T-helper 2 cell treated with Interferon-gamma antibody and Interleukin-4, amounts not matched to agents 5 μg/mL and 100 μg/mL, for 36 hours (primary cell): ENCODE measurements around the gene COL17A1.

Experiments
- DNase-seq: peaks from one replicate; pipeline ENCODE4 v3.0.0; 2021; ENCODE audit warnings: low spot score
- H3K27ac Mint-ChIP-seq: one replicate; pipeline ENCODE4 v1.8.0; 2021; ENCODE audit warnings: mild to moderate bottlenecking, mixed read lengths
- H3K27me3 Mint-ChIP-seq: one replicate; pipeline ENCODE4 v1.8.0; 2021; ENCODE audit warnings: low read depth, mixed read lengths
- H3K36me3 Mint-ChIP-seq: one replicate; pipeline ENCODE4 v1.8.0; 2021; ENCODE audit warnings: low read depth, mixed read lengths
- H3K4me1 Mint-ChIP-seq: one replicate; pipeline ENCODE4 v1.8.0; 2021; ENCODE audit warnings: low read depth, mixed read lengths
- H3K4me3 Mint-ChIP-seq: one replicate; pipeline ENCODE4 v1.8.0; 2022; ENCODE audit warnings: mild to moderate bottlenecking, moderate library complexity, mixed read lengths
- H3K9me3 Mint-ChIP-seq: one replicate; pipeline ENCODE4 v1.8.0; 2021; ENCODE audit warnings: mixed read lengths

Gene COL17A1

GRCh38 chr10:104084482-104085142 lies 1.1 kb downstream of the COL17A1 start:
- peaks cover 5% of the 10 kb centered on the region for H3K27me3 Mint-ChIP-seq
- no peak for DNase-seq
- no peaks in the 10 kb centered on the region for H3K9me3 Mint-ChIP-seq
- H3K4me3 Mint-ChIP-seq = no peak overlapping the region
- no peaks in the 10 kb centered on the region for H3K4me1 Mint-ChIP-seq
- H3K36me3 Mint-ChIP-seq = no peaks in the 10 kb centered on the region
- no peak overlapping the region for H3K27ac Mint-ChIP-seq

- Mint-ChIP-seq H3K9me3 (no peaks in the 10 kb centered on the region), H3K4me3 (no peak overlapping the region), H3K36me3 (no peaks in the 10 kb centered on the region), H3K4me1 (peaks cover 1% of the 10 kb centered on the region), H3K27ac (no peak overlapping the region), H3K27me3 (peaks cover 3% of the 10 kb centered on the region)
- no peak for DNase-seq
These were observed 3.7 kb downstream of the COL17A1 start for GRCh38 chr10:104081998-104082397.

GRCh38 chr10:104080762-104081161 lies 4.9 kb downstream of the COL17A1 start:
- H3K27ac Mint-ChIP-seq = no peak overlapping the region
- no peak for DNase-seq
- H3K27me3 Mint-ChIP-seq = peaks cover 3% of the 10 kb centered on the region
- peaks cover 1% of the 10 kb centered on the region for H3K4me1 Mint-ChIP-seq
- no peaks in the 10 kb centered on the region for H3K9me3 Mint-ChIP-seq
- H3K4me3 Mint-ChIP-seq = no peak overlapping the region
- H3K36me3 Mint-ChIP-seq = no peaks in the 10 kb centered on the region

DNA sequence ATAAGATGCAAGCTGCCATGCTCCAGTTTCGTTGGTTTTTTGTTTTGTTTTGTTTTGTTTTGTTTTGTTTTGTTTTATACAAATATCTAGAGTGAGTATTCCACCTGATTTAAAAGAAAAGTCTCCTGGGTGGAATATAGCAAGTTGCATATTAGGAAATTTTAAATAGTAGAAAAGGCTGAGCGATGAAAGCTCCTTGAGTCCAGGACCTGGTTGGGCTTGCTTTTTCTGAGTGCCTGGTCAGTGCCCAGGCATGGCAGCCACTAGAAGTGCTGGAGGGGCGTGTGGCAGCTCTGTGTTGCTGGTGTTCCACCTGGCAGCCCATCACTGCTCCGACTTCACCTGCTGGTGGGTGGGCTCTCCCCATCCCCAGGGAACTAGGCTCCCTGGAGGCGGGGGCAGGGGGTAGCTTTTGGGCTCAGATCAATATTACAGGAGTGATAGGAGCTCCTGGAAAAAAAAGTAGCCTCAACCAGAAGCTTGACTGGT lies 8.0 kb downstream of the COL17A1 start:
- H3K27ac Mint-ChIP-seq = no peak overlapping the region
- H3K9me3 Mint-ChIP-seq = no peaks in the 10 kb centered on the region
- DNase-seq = no peak
- H3K27me3 Mint-ChIP-seq = no peaks in the 10 kb centered on the region
- H3K4me3 Mint-ChIP-seq = no peak overlapping the region
- peaks cover 5% of the 10 kb centered on the region for H3K4me1 Mint-ChIP-seq
- no peaks in the 10 kb centered on the region for H3K36me3 Mint-ChIP-seq

- H3K27me3 Mint-ChIP-seq = no peaks in the 10 kb centered on the region
- H3K36me3 Mint-ChIP-seq = no peaks in the 10 kb centered on the region
- no peak overlapping the region for H3K27ac Mint-ChIP-seq
- DNase-seq = no peak
- H3K4me3 Mint-ChIP-seq = no peak overlapping the region
- H3K4me1 Mint-ChIP-seq = peaks cover 5% of the 10 kb centered on the region
- H3K9me3 Mint-ChIP-seq = no peaks in the 10 kb centered on the region
These were observed 8.4 kb downstream of the COL17A1 start for GRCh38 chr10:104077247-104077646.

DNA sequence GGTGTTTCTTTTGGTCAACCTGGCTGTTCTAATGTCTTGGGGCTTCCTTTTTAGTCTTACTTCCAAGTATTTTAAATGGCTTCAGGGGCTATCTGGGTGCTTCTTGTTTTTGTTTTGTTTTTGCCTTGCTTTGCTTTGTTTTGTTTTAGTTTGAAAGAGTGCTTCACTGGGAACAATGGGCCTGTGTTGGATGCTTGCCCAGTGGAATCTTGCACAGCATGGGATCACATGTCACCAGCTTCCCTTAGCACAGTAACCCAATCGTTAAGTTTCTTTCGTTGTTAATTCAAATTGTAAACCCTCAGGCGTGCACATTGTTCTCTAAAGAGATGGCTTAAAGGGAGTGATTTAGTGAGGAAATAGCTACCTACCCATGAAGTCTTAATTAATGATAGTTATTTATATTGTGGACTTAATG lies 8.9 kb downstream of the COL17A1 start:
- Mint-ChIP-seq H3K9me3 (no peaks in the 10 kb centered on the region), H3K4me3 (no peak overlapping the region), H3K36me3 (no peaks in the 10 kb centered on the region), H3K27ac (no peak overlapping the region), H3K4me1 (peaks cover 5% of the 10 kb centered on the region), H3K27me3 (no peaks in the 10 kb centered on the region)
- DNase-seq = no peak

- Mint-ChIP-seq H3K27me3 (no peaks in the 10 kb centered on the region), H3K27ac (no peak overlapping the region), H3K4me1 (peaks cover 5% of the 10 kb centered on the region), H3K9me3 (no peaks in the 10 kb centered on the region), H3K36me3 (no peaks in the 10 kb centered on the region), H3K4me3 (no peak overlapping the region)
- no peak for DNase-seq
These were observed 11.2 kb downstream of the COL17A1 start for GRCh38 chr10:104074505-104074904.

DNA sequence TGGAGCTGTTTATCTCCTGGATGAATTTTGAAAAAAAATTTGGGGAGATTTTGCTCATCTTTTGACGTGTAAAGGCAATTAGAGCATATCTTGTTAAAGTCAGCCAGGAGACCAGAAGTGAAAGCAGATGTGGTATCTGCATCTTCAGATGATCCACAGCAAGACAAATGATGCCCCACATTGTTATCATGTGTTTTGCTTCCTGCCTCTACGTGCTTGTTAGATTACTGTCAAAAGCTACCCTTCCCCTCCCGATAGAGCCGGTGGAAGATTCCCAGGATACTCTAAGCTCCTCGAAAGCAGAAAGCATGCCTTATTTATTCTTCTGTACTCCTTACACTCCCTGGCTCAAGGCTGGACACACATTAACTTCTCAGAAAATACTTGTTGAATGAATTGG lies 12.9 kb downstream of the COL17A1 start:
- Mint-ChIP-seq H3K4me3 (no peak overlapping the region), H3K36me3 (no peaks in the 10 kb centered on the region), H3K9me3 (no peaks in the 10 kb centered on the region), H3K27me3 (peaks cover 3% of the 10 kb centered on the region), H3K27ac (no peak overlapping the region), H3K4me1 (peaks cover 4% of the 10 kb centered on the region)
- no peak for DNase-seq

DNA sequence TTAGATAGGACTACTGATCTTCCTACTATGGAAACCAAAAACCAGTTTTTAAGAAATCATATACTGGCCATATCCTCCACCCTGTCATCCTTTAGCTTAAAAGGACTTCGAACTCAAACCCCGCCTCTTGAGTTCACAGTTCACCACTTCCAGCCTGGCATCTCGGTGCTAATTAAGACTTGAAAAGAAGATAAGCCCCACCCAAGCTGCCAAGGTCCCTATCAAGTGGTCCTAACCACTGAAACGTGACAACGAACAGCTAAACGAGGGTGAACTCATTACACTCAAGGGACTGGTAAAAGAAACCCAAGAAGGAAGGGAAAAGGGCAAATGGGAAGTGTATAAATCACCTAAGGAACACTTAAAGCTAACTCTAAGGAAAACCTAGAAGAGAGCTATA lies 16.1 kb downstream of the COL17A1 start:
- no peak for DNase-seq
- H3K4me3 Mint-ChIP-seq = no peak overlapping the region
- peaks cover 4% of the 10 kb centered on the region for H3K4me1 Mint-ChIP-seq
- H3K36me3 Mint-ChIP-seq = no peaks in the 10 kb centered on the region
- H3K27ac Mint-ChIP-seq = no peak overlapping the region
- peaks cover 16% of the 10 kb centered on the region for H3K27me3 Mint-ChIP-seq
- no peaks in the 10 kb centered on the region for H3K9me3 Mint-ChIP-seq

DNA sequence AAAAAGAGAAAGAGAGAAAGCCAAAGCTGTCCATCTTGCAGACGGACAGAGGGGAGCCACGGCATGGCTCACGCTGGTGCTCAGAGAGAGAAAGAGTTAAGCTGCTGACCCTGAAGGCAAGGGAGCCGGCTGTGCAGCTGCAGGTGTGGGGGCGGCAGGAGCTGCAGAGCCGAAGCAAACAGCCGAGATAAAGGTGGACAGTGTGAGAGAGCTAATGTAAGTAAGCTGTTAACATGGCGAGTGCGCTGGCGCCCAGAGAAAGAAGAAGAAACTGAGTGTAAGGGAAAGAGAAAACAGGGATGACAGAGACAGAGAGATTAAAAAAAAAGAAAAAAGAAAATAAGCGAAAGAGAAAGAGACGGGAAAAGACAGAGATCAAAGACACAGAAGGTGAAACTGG lies 18.2 kb downstream of the COL17A1 start:
- no peak for DNase-seq
- Mint-ChIP-seq H3K27me3 (peaks cover 19% of the 10 kb centered on the region), H3K4me3 (no peak overlapping the region), H3K36me3 (no peaks in the 10 kb centered on the region), H3K27ac (no peak overlapping the region), H3K4me1 (no peaks in the 10 kb centered on the region), H3K9me3 (no peaks in the 10 kb centered on the region)

DNA sequence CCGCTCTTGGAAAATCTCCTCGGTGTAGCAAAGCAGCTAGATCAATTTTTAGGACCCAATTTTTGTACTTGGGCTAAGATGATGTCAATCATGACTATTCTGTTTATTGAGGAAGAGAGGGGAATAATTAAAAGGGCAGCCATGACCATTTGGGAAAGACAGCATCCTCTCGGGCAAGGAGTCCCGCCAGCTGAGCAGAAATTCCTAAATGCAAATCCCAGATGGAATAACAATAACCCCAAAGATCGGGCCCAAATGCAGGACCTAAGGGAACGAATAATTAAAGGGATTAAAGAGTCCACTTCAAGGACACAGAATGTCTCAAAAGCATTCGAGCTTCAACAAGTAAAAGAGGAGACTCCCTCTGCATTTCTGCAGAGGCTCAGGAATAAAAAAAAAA lies 18.7 kb downstream of the COL17A1 start:
- Mint-ChIP-seq H3K27me3 (peaks cover 19% of the 10 kb centered on the region), H3K9me3 (no peaks in the 10 kb centered on the region), H3K27ac (no peak overlapping the region), H3K4me1 (no peaks in the 10 kb centered on the region), H3K36me3 (no peaks in the 10 kb centered on the region), H3K4me3 (no peak overlapping the region)
- DNase-seq = no peak

- Mint-ChIP-seq H3K4me3 (no peak overlapping the region), H3K27me3 (peaks cover 19% of the 10 kb centered on the region), H3K36me3 (no peaks in the 10 kb centered on the region), H3K9me3 (no peaks in the 10 kb centered on the region), H3K27ac (no peak overlapping the region), H3K4me1 (no peaks in the 10 kb centered on the region)
- DNase-seq = no peak
These were observed 19.9 kb downstream of the COL17A1 start for GRCh38 chr10:104065748-104066147.

DNA sequence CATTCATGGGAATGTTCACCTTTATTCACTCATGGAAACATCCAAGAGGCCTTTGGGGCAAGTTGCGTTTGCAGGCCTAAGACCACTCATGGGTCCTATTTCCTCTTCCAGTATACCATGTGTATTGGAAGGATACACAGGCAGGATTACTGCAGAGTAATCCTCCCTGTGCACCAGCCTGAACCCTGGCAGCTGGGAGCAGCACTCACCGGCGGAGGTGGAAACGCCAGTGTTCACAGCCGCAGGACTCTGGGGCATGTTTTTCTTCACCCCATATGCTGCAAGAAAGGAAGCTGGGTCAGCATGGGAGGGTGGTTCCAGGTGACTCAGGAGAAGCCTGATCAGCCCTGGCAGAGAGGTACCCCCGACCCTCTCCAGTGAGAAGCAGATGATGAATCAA lies 24.5 kb downstream of the COL17A1 start:
- no peak overlapping the region for H3K4me3 Mint-ChIP-seq
- no peak overlapping the region for H3K27ac Mint-ChIP-seq
- DNase-seq = no peak
- no peaks in the 10 kb centered on the region for H3K36me3 Mint-ChIP-seq
- no peaks in the 10 kb centered on the region for H3K9me3 Mint-ChIP-seq
- peaks cover 12% of the 10 kb centered on the region for H3K27me3 Mint-ChIP-seq
- no peaks in the 10 kb centered on the region for H3K4me1 Mint-ChIP-seq

GRCh38 chr10:104059364-104059763 lies 26.3 kb downstream of the COL17A1 start:
- H3K4me1 Mint-ChIP-seq = no peaks in the 10 kb centered on the region
- no peak overlapping the region for H3K4me3 Mint-ChIP-seq
- H3K27me3 Mint-ChIP-seq = peaks cover 3% of the 10 kb centered on the region
- DNase-seq = no peak
- H3K27ac Mint-ChIP-seq = no peak overlapping the region
- no peaks in the 10 kb centered on the region for H3K36me3 Mint-ChIP-seq
- no peaks in the 10 kb centered on the region for H3K9me3 Mint-ChIP-seq

- Mint-ChIP-seq H3K4me1 (no peaks in the 10 kb centered on the region), H3K27ac (no peak overlapping the region), H3K27me3 (no peaks in the 10 kb centered on the region), H3K4me3 (no peak overlapping the region), H3K36me3 (no peaks in the 10 kb centered on the region), H3K9me3 (no peaks in the 10 kb centered on the region)
- DNase-seq = no peak
These were observed 28.0 kb downstream of the COL17A1 start for GRCh38 chr10:104057717-104058116.
